GM20000 (cell line): ENCODE results near the gene RBM27.
"Not testable (repeated sequence)": the region's sequence is repeated elsewhere in the genome, so short reads cannot be mapped to it uniquely, and the experiment has no call there.

Experiments
- DNase-seq: peaks from one replicate; pipeline ENCODE4 v3.0.0; 2012; ENCODE audit warnings: low spot score
- TF ChIP-seq, protein P1 (sequence below): IDR thresholded peaks from 2 replicates; pipeline ENCODE4 v1.5.1; 2012; ENCODE audit warnings: mild to moderate bottlenecking, control low read depth; ENCODE audit errors: extremely low read depth, missing control alignments

RBM27 gene

GRCh38 chr5:146209714-146210113 is 6.3 kb downstream of the RBM27 start:
- no peak for DNase-seq
- TF ChIP-seq, protein P1, sequence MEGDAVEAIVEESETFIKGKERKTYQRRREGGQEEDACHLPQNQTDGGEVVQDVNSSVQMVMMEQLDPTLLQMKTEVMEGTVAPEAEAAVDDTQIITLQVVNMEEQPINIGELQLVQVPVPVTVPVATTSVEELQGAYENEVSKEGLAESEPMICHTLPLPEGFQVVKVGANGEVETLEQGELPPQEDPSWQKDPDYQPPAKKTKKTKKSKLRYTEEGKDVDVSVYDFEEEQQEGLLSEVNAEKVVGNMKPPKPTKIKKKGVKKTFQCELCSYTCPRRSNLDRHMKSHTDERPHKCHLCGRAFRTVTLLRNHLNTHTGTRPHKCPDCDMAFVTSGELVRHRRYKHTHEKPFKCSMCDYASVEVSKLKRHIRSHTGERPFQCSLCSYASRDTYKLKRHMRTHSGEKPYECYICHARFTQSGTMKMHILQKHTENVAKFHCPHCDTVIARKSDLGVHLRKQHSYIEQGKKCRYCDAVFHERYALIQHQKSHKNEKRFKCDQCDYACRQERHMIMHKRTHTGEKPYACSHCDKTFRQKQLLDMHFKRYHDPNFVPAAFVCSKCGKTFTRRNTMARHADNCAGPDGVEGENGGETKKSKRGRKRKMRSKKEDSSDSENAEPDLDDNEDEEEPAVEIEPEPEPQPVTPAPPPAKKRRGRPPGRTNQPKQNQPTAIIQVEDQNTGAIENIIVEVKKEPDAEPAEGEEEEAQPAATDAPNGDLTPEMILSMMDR: no peak

DNA sequence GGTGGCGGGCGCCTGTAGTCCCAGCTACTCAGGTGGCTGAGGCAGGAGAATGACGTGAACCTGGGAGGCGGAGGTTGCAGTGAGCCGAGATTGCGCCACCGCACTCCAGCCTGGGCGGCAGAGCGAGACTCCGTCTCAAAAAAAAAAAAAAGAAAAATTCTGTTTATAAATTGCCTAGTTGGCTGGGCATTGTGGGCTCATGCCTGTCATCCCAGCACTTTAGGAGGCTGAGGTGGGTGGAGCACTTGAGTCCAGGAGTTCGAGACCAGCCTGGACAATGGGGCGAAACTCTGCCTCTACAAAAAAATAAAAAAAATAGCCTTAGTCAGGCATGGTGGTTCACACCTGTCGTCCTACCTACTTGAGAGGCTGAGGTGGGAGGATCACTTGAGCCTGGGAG is 7.4 kb downstream of the RBM27 start:
- DNase-seq: not testable (repeated sequence)

- no peak for DNase-seq
- TF ChIP-seq, protein P1: no peak
Measured at GRCh38 chr5:146213210-146213826, 9.9 kb downstream of the RBM27 start.

DNA sequence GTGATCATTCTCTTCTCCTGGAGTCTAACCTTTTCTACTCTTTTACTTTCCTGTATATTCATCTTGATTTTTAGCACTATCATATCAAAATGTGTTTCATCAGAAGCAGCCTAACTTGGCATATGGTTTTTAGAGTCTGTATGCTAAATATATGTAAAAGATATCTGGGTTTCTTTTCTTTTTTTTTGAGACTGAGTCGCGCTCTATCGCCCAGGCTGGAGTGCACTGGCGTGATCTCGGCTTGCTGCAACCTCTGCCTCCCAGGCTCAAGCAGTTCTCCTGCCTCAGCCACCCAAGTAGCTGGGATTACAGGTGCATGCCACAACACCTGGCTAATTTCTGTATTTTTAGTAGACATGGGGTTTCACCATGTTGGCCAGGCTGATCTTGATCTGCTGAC is 11.5 kb downstream of the RBM27 start:
- not testable (repeated sequence) for DNase-seq

DNA sequence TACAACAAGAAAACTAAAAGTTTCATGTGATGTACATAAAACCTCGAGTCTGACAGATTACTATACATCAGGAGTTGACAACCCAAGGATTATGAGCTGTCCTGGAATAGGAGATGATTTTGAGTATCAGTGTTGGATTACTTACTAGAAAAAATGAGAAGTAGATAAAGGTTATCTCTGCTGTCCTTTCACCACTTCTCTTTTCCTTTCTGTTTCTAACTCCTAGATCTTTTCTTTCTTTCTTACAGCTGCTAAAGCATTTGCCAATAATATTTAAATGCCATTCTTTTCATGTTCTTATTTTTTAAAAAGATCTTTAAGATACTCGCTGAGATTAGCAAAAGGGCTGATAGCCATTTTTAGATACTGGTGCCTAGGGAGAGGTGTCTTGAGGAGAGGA is 14.8 kb downstream of the RBM27 start:
- DNase-seq: no peak
- TF ChIP-seq, protein P1: no peak

- TF ChIP-seq, protein P1: no peak
- no peak for DNase-seq
Measured at GRCh38 chr5:146219243-146219642, 15.8 kb downstream of the RBM27 start.

GRCh38 chr5:146221234-146221633 is 17.8 kb downstream of the RBM27 start:
- TF ChIP-seq, protein P1: no peak
- DNase-seq: no peak

GRCh38 chr5:146222005-146222404 is 18.6 kb downstream of the RBM27 start:
- no peak for DNase-seq
- TF ChIP-seq, protein P1: no peak
